SJCRH30 (cell line): ENCODE results near the gene C5. TPM values are rescaled to one million over a fixed set of nuclear protein-coding genes. Genes with fewer than 3 reads are reported as not detected.
"Not testable (repeated sequence)": the region's sequence is repeated elsewhere in the genome, so short reads cannot be mapped to it uniquely, and the experiment has no call there.

ENCODE experiments used
- DNase-seq, 2 experiments: peaks; one replicate each; pipeline ENCODE4 v3.0.0-alpha.2; 2015 to 2020
- H3K27ac ChIP-seq: fragments of 250-450 bp; sonication (Bioruptor Pico); 2 replicates; pipeline ENCODE4 v1.5.1; 2020; ENCODE audit warnings: mild to moderate bottlenecking, moderate library complexity
- H3K27me3 ChIP-seq: fragments of 250-450 bp; sonication (Bioruptor Pico); 2 replicates; pipeline ENCODE4 v1.5.1; 2020; ENCODE audit warnings: mild to moderate bottlenecking, moderate library complexity
- H3K36me3 ChIP-seq: fragments of 250-450 bp; sonication (Bioruptor Pico); 2 replicates; pipeline ENCODE4 v1.5.1; 2020; ENCODE audit warnings: mild to moderate bottlenecking, moderate library complexity
- H3K4me1 ChIP-seq: fragments of 250-450 bp; sonication (Bioruptor Pico); 2 replicates; pipeline ENCODE4 v1.5.1; 2020; ENCODE audit warnings: mild to moderate bottlenecking, moderate library complexity
- H3K4me3 ChIP-seq: fragments of 250-450 bp; sonication (Bioruptor Pico); 2 replicates; pipeline ENCODE4 v1.5.1; 2020; ENCODE audit warnings: mild to moderate bottlenecking, moderate library complexity
- H3K9me3 ChIP-seq: fragments of 250-450 bp; sonication (Bioruptor Pico); replicated peaks from 2 replicates; pipeline ENCODE4 v1.5.1; 2020; ENCODE audit warnings: mild to moderate bottlenecking, moderate library complexity
- total RNA-seq: library from RNA; depleted of rRNA; stranded (reverse); fragments of >200 nt; shearing (Covaris generic); gene quantifications from 2 replicates; pipeline ENCODE4 v1.2.3, GENCODE V29; 2014

Gene C5
- total RNA-seq, 1 experiment from 2014 or later = 2.6 TPM

GRCh38 chr9:120979797-120980196, 70.3 kb downstream of the C5 start:
- no peaks in the 10 kb centered on the region for H3K27me3 ChIP-seq
- H3K36me3 ChIP-seq = no peaks in the 10 kb centered on the region
- peaks cover 4% of the 10 kb centered on the region; the same call in 1 of the 2 replicates for H3K4me1 ChIP-seq
- H3K9me3 ChIP-seq = no peaks in the 10 kb centered on the region
- DNase-seq = no peak
- no peak overlapping the region for H3K27ac ChIP-seq
- no peak overlapping the region for H3K4me3 ChIP-seq

DNA sequence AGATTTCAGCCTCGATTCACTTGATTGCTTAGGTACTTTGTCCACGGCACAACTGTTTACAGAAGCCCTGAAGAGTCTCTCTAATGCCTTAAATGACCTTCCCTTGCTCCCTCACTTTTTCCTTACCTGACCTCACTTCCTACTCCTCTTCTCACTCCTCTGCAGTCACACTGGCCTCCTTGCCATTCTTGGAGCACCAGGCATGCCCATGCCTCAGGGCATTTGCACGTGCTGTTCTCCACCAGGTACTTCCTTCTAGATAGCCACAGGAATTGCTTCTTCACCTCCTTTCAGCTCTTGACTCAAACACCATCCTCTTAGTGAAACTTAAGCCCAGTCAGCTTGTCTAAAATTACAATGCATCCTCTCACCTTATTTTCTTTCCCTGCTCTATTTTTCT, 71.1 kb downstream of the C5 start:
- Histone ChIP-seq H3K9me3 (no peaks in the 10 kb centered on the region), H3K4me1 (peaks cover 4% of the 10 kb centered on the region; the same call in 1 of the 2 replicates), H3K36me3 (no peaks in the 10 kb centered on the region), H3K27me3 (no peaks in the 10 kb centered on the region), H3K4me3 (no peak overlapping the region), H3K27ac (no peak overlapping the region)
- DNase-seq = no peak

GRCh38 chr9:120977321-120977720, 72.8 kb downstream of the C5 start:
- Histone ChIP-seq H3K27ac (no peak overlapping the region), H3K4me1 (peaks cover 11% of the 10 kb centered on the region), H3K4me3 (no peak overlapping the region), H3K27me3 (no peaks in the 10 kb centered on the region), H3K36me3 (no peaks in the 10 kb centered on the region), H3K9me3 (no peaks in the 10 kb centered on the region)
- DNase-seq = no peak

DNA sequence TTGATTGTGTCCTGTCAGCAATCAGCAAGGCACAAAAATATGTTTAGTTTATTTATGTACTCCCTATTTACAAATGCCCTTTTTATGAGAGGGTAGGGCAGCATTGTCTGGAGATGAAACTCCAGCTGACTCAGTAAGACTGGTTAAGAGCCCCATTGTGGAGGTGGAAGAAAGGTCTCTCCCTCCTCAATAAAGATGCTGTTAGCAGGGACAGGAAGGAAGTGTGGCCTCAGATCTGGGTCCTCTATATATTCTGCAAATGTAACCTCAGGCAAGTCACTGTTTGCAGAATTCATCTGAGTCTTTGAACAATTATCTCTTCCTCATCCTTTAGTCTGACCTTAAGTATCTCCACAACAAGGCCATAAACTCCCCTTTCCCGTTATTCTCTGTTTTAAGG, 75.2 kb downstream of the C5 start:
- Histone ChIP-seq H3K4me3 (no peak overlapping the region), H3K9me3 (no peaks in the 10 kb centered on the region), H3K36me3 (no peaks in the 10 kb centered on the region), H3K27ac (no peak overlapping the region), H3K4me1 (peaks cover 28% of the 10 kb centered on the region), H3K27me3 (no peaks in the 10 kb centered on the region)
- DNase-seq = no peak

DNA sequence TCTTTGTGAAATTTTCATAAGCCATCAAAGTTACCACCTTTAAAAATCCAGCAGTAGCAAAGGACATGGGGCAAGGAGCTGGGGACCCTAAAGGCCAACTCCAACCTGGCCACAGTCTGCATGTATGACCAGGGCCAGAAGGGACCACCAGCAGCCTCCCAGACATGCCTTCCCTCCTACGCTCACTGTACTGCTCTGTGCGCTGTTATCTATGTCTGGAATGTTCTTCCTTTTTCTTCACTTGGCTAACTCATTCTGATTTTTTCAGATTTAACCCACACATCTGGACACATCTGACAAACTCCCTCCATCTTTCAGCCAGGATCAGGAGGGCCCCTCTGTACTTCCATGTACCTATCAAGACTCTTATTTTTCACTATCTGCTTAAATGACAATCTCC, 75.9 kb downstream of the C5 start:
- Histone ChIP-seq H3K36me3 (no peaks in the 10 kb centered on the region), H3K27ac (no peak overlapping the region), H3K9me3 (no peaks in the 10 kb centered on the region), H3K4me3 (no peak overlapping the region), H3K27me3 (no peaks in the 10 kb centered on the region), H3K4me1 (peaks cover 35% of the 10 kb centered on the region)
- DNase-seq = no peak

DNA sequence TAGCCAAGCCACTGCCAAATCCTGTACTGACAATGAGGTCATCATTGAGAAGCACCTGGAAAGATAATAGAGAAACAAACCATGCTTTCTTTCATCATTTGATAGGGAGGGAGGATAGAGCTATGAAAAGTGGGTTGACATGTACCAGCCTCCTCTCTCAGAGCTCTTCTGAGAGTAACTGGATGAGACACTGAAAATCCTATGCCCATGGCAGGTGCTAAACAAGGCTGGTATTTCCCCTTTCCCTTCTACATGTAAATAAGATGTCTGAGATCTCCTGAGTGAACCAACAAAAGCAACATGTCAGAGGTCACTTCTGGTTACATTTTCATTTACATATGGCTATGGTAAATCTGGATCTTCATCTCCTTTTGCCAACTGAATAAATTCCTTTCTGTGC, 78.1 kb downstream of the C5 start:
- Histone ChIP-seq H3K36me3 (no peaks in the 10 kb centered on the region), H3K27ac (peak overlapping the region; percentile 44), H3K4me3 (no peak overlapping the region), H3K27me3 (no peaks in the 10 kb centered on the region), H3K9me3 (no peaks in the 10 kb centered on the region), H3K4me1 (peaks cover 38% of the 10 kb centered on the region)
- DNase-seq = no peak

- DNase-seq = peak; percentile 85 to 89
- H3K9me3 ChIP-seq = not testable (repeated sequence)
- H3K27ac ChIP-seq = peak overlapping the region; percentile 44
Measured at GRCh38 chr9:120971471-120971870, 78.6 kb downstream of the C5 start.

GRCh38 chr9:120970244-120970643, 79.8 kb downstream of the C5 start:
- no peak overlapping the region for H3K4me3 ChIP-seq
- no peaks in the 10 kb centered on the region for H3K27me3 ChIP-seq
- no peaks in the 10 kb centered on the region for H3K9me3 ChIP-seq
- DNase-seq = peak; percentile 47 to 80
- H3K36me3 ChIP-seq = no peaks in the 10 kb centered on the region
- H3K27ac ChIP-seq = peak overlapping the region; percentile 37; the same call in 1 of the 2 replicates
- H3K4me1 ChIP-seq = peaks cover 38% of the 10 kb centered on the region

More at GRCh38 chr9:120971471-120971870, 78.6 kb downstream of the C5 start:
- H3K4me1 ChIP-seq = peaks cover 38% of the 10 kb centered on the region
- H3K36me3 ChIP-seq, H3K4me3 ChIP-seq, H3K27me3 ChIP-seq: not testable (repeated sequence)

GRCh38 chr9:120966013-120966369, 84.1 kb downstream of the C5 start:
- Histone ChIP-seq H3K27me3 (no peaks in the 10 kb centered on the region), H3K4me3 (no peak overlapping the region), H3K36me3 (no peaks in the 10 kb centered on the region), H3K4me1 (peaks cover 20% of the 10 kb centered on the region), H3K9me3 (no peaks in the 10 kb centered on the region), H3K27ac (no peak overlapping the region)
- no peak for DNase-seq

GRCh38 chr9:120965344-120966012, 84.6 kb downstream of the C5 start:
- Histone ChIP-seq H3K27me3 (no peaks in the 10 kb centered on the region), H3K36me3 (no peaks in the 10 kb centered on the region), H3K4me3 (no peak overlapping the region), H3K4me1 (peaks cover 15% of the 10 kb centered on the region), H3K9me3 (no peaks in the 10 kb centered on the region), H3K27ac (no peak overlapping the region)
- DNase-seq = peak in 1 of 2 experiments; percentile 49

DNA sequence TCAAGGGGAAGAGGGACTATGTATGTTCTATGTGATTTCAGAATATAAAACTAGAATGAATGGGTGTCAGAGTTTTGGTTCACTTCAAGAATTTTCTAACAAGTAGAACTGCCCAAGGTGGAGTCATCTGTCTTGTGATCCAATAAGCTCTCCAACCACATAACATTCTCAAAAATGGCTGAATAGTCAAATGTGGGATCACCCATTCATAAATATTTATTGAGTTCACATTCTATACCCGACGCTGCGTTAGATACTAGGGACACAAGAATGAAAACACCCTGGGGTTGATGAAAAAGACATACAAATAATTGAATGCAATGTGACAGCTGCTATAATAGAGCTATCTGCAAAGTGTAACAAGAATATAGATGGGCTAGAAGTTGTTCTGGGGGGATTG, 88.1 kb downstream of the C5 start:
- Histone ChIP-seq H3K9me3 (no peaks in the 10 kb centered on the region), H3K4me1 (no peaks in the 10 kb centered on the region), H3K27ac (no peak overlapping the region)

DNA sequence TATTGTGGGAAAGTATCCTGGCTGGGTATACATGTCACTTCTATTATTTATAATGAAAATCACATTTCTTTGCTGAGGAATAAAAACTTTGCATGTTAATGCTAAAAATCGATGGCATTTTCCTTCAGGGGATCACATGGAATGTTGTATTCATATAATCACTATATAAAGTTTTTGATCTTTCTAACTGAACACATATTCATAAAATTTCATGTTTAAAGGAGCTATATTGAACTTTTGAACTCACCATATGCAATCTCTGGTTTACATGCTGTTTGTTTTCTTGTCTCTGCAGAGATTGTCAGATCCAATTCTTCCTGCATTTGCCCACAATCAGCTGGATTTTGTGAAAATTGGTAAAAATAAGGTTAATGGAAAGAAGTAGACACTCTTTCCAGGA, 90.1 kb downstream of the C5 start:
- no peak overlapping the region for H3K27ac ChIP-seq
- no peaks in the 10 kb centered on the region for H3K9me3 ChIP-seq
- H3K4me1 ChIP-seq = no peaks in the 10 kb centered on the region
- H3K36me3 ChIP-seq = no peaks in the 10 kb centered on the region
- H3K27me3 ChIP-seq = no peaks in the 10 kb centered on the region
- DNase-seq = no peak
- H3K4me3 ChIP-seq = no peak overlapping the region

More for the DNA sequence above, 88.1 kb downstream of the C5 start:
- H3K27me3 ChIP-seq = no peaks in the 10 kb centered on the region
- H3K4me3 ChIP-seq = no peak overlapping the region
- DNase-seq = no peak
- no peaks in the 10 kb centered on the region for H3K36me3 ChIP-seq

GRCh38 chr9:120956862-120957261, 93.2 kb downstream of the C5 start:
- no peaks in the 10 kb centered on the region; the same call in 1 of the 2 replicates for H3K4me1 ChIP-seq
- no peaks in the 10 kb centered on the region for H3K9me3 ChIP-seq
- no peak overlapping the region for H3K4me3 ChIP-seq
- no peak for DNase-seq
- H3K36me3 ChIP-seq = no peaks in the 10 kb centered on the region
- no peaks in the 10 kb centered on the region for H3K27me3 ChIP-seq
- H3K27ac ChIP-seq = no peak overlapping the region

DNA sequence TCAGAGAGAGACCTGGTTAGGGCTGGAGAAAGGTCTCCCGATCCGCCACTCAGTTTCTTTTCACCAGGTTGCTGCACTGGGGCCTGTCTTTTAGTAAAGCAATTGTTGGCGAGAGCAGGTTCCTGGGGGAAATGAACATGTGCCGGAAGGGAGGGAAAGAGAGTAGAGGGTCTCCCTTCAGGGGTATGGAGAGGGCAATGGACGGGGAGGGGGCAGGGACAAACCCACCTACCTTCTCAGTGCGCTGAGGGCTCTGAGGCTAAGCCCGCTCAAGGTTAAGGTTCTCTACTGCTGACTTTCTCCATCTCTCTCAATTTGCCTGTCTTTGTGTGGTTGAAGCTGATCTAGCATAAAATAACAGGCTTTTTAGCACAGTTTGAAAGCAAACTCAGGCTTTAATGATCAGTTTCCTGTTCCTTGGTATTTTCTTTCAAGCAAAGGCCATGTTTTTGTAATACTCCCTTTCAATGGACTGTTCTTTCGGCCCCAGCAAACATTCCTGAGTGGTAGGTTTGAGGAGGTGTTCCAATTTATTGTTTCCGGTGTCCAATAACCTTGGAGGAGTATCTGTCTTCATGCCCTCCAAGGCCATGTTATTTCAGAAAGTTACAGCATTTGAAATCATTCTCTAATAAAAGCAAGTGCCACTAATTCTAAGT, 98.0 kb downstream of the C5 start:
- no peak overlapping the region for H3K27ac ChIP-seq
- H3K4me3 ChIP-seq = no peak overlapping the region
- no peak for DNase-seq
- no peaks in the 10 kb centered on the region for H3K36me3 ChIP-seq
- H3K9me3 ChIP-seq = 0 out of 2 replicates have a peak, but pooled peaks cover 2% of the 10 kb centered on the region
- no peaks in the 10 kb centered on the region for H3K27me3 ChIP-seq
- peaks cover 11% of the 10 kb centered on the region for H3K4me1 ChIP-seq

DNA sequence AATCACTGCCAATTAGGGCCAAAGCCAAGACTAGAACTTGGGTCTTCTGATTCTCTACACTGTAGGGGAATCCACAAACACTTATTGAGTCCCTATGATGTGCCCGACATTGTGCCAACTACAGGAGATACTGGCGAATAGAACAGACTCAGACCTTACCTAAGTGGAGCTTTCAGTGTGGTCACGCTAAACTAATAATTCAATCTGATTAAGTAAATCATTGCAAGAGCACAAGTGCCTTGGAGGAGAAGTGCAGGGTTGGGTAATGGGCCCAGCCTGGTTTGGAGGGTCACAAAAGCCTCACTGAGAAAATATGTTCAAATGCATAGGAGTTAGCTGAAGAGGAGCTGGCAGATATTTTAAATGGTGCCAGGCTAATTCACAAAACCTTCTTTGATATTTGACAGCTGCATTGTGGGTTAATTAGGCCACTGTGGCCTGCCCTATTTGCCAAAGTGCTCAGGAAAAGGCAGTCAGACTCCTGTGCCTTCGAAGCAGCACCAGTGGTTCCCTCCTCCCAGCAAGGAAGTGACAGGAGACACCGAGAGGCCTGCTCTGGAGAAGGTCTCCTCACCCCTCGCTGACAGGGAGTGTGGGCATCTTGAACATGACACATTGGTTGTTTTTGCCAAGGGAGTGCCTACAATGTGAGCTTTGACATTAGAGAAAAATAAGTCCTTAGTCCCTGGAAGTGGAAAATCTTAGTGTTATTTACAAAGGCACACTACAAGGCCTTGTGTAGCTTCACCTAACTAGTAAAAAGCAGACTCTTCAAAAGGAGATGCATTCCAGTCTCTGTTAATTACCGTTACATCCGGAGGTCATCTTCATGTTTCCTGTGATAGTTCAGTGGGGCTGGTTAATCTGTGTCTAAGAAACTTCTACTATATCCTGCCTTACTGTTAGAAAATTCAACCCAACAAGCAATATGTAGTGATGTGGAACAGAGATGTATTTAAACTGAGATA, 99.4 kb downstream of the C5 start:
- no peaks in the 10 kb centered on the region for H3K27me3 ChIP-seq
- H3K27ac ChIP-seq = peak overlapping the region; percentile 33; the same call in 1 of the 2 replicates
- no peaks in the 10 kb centered on the region for H3K36me3 ChIP-seq
- 0 out of 2 replicates have a peak, but pooled peaks cover 2% of the 10 kb centered on the region for H3K9me3 ChIP-seq
- peaks cover 14% of the 10 kb centered on the region for H3K4me1 ChIP-seq
- no peak overlapping the region for H3K4me3 ChIP-seq
- DNase-seq = peak in 1 of 2 experiments; percentile 46
